ENCODE measurements around the gene SEC61B. TPM values are rescaled to one million over a fixed set of nuclear protein-coding genes. Genes with fewer than 3 reads are reported as not detected.
A peak's percentile ranks its signal among the peaks of the same experiment; 100 is the strongest.

SEC61B gene
- total RNA-seq, 1 donor from 2014 or later = 230 TPM

- H3K36me3 ChIP-seq (ENCODE audit: control insufficient read depth, insufficient read depth, low read length) = no peaks in the 10 kb centered on the region
- H3K27me3 ChIP-seq (ENCODE audit: control insufficient read depth, insufficient read depth, low read length) = no peaks in the 10 kb centered on the region
- DNase-seq (ENCODE audit: low read depth) = no peak
- no peak for TF ChIP-seq CTCF (IDR thresholded peaks at IDR 0.05; ENCODE audit: insufficient read depth, low read length, poor library complexity, severe bottlenecking)
- H3K4me3 ChIP-seq (ENCODE audit: low read depth, low read length) = no peak overlapping the region
These were observed 40.9 kb downstream of the SEC61B start for GRCh38 chr9:99262949-99263418.

DNA sequence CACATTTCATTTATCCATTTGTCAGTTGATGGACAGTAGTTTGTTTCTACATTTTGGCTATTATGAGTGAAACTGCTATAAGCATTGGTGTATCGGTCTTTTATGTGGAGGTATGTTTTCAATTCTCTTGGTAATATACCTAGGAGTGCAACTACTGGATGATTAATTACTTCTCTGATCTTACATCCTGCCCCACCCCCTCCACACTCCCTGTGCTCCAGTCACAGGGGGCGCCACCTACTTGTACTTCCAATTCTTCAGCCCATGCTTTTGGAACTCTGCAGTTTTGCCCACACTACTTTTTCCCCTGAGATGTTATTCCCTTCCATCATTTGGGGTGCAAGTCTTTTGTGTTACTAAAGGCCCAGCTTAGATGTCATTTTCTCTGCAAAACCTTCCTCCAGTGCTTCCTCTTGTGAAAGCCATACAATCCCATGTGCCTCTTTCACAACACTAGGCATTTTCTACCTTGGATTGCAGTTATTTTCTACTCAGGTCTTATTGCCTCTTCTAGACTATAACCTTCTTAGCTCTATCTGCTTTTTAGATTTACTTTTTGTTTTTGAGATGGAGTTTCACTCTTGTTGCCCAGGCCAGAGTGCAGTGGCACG lies 42.1 kb downstream of the SEC61B start:
- Histone ChIP-seq H3K27me3 (ENCODE audit: control insufficient read depth, insufficient read depth, low read length) (no peaks in the 10 kb centered on the region), H3K4me3 (ENCODE audit: low read depth, low read length) (no peak overlapping the region), H3K36me3 (ENCODE audit: control insufficient read depth, insufficient read depth, low read length) (no peaks in the 10 kb centered on the region)
- TF ChIP-seq CTCF (IDR thresholded peaks at IDR 0.05; ENCODE audit: insufficient read depth, low read length, poor library complexity, severe bottlenecking) = peak; percentile 24
- no peak for DNase-seq (ENCODE audit: low read depth)

GRCh38 chr9:99265691-99266090 lies 43.6 kb downstream of the SEC61B start:
- no peak for DNase-seq (ENCODE audit: low read depth)
- Histone ChIP-seq H3K36me3 (ENCODE audit: control insufficient read depth, insufficient read depth, low read length) (no peaks in the 10 kb centered on the region), H3K27me3 (ENCODE audit: control insufficient read depth, insufficient read depth, low read length) (no peaks in the 10 kb centered on the region), H3K4me3 (ENCODE audit: low read depth, low read length) (no peak overlapping the region)
- no peak for TF ChIP-seq CTCF (IDR thresholded peaks at IDR 0.05; ENCODE audit: insufficient read depth, low read length, poor library complexity, severe bottlenecking)

GRCh38 chr9:99266255-99267023 lies 44.4 kb downstream of the SEC61B start:
- Histone ChIP-seq H3K27me3 (ENCODE audit: control insufficient read depth, insufficient read depth, low read length) (no peaks in the 10 kb centered on the region), H3K4me3 (ENCODE audit: low read depth, low read length) (no peak overlapping the region), H3K36me3 (ENCODE audit: control insufficient read depth, insufficient read depth, low read length) (no peaks in the 10 kb centered on the region)
- DNase-seq (ENCODE audit: low read depth) = peak; percentile 14
- TF ChIP-seq CTCF (IDR thresholded peaks at IDR 0.05; ENCODE audit: insufficient read depth, low read length, poor library complexity, severe bottlenecking) = peak; percentile 94

DNA sequence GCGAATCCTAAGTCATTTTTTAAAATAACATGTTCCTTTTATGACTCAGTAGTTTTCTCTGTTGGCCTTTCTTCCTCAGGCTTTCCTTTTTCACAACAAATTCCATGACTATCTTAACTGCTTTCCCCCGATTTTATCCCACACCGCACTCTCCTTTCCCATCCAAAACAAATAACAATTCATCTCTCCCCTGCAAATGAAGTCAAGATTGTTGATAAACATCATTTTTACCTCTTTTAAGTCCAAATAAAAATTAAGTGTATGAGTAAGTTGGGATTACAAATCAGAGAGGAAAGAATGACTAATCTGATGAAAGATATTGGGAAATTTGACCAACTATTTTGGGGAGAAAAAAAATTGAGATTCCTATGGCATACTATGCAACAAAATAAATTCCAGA lies 47.3 kb downstream of the SEC61B start:
- TF ChIP-seq CTCF (IDR thresholded peaks at IDR 0.05; ENCODE audit: insufficient read depth, low read length, poor library complexity, severe bottlenecking) = no peak
- H3K4me3 ChIP-seq (ENCODE audit: low read depth, low read length) = no peak overlapping the region
- no peaks in the 10 kb centered on the region for H3K36me3 ChIP-seq (ENCODE audit: control insufficient read depth, insufficient read depth, low read length)
- no peak for DNase-seq (ENCODE audit: low read depth)
- H3K27me3 ChIP-seq (ENCODE audit: control insufficient read depth, insufficient read depth, low read length) = no peaks in the 10 kb centered on the region

Data from kidney epithelial cell (primary cell).